DMS53 (cell line): ENCODE data around the gene ZSCAN5C.
"Not testable (repeated sequence)": the region's sequence is repeated elsewhere in the genome, so short reads cannot be mapped to it uniquely, and the experiment has no call there.

Experiments
- DNase-seq: peaks from one replicate; lab custom pipeline; 2025; lab: John Stamatoyannopoulos, UW

ZSCAN5C gene

GRCh38 chr19:56193981-56194640 is 8.0 kb upstream of the ZSCAN5C start:
- DNase-seq = no peak

- not testable (repeated sequence) for DNase-seq
Measured at GRCh38 chr19:56197646-56198045, 4.4 kb upstream of the ZSCAN5C start, which contains the start of gene ZSCAN5B. ZSCAN5B (minus strand) TSS chr19:56197783; CDS start chr19:56193052, 4,731 bp downstream.

GRCh38 chr19:56199687-56200086 is 2.4 kb upstream of the ZSCAN5C start:
- DNase-seq = no peak

GRCh38 chr19:56207581-56207980 is 5.5 kb downstream of the ZSCAN5C start:
- not testable (repeated sequence) for DNase-seq

- DNase-seq = no peak
Measured at GRCh38 chr19:56209091-56209490, 7.0 kb downstream of the ZSCAN5C start.

- not testable (repeated sequence) for DNase-seq
Measured at GRCh38 chr19:56210036-56210435, 8.0 kb downstream of the ZSCAN5C start.

- peak; percentile 11 for DNase-seq
Measured at GRCh38 chr19:56211718-56212117, 9.6 kb downstream of the ZSCAN5C start.

GRCh38 chr19:56217039-56217949 is 15.2 kb downstream of the ZSCAN5C start:
- DNase-seq = peak; percentile 79

- no peak for DNase-seq
Measured at GRCh38 chr19:56218961-56219360, 16.9 kb downstream of the ZSCAN5C start.

- DNase-seq = peak; percentile 34
Measured at GRCh38 chr19:56221442-56221841, 19.4 kb downstream of the ZSCAN5C start.

- no peak for DNase-seq
Measured at GRCh38 chr19:56221851-56222250, 19.8 kb downstream of the ZSCAN5C start.

- DNase-seq = no peak
Measured at GRCh38 chr19:56222901-56223300, 20.8 kb downstream of the ZSCAN5C start.

GRCh38 chr19:56223481-56223880 is 21.4 kb downstream of the ZSCAN5C start:
- no peak for DNase-seq

- DNase-seq = no peak
Measured at GRCh38 chr19:56245121-56245740, 43.2 kb downstream of the ZSCAN5C start.

- not testable (repeated sequence) for DNase-seq
Measured at GRCh38 chr19:56245764-56246163, 43.7 kb downstream of the ZSCAN5C start.

GRCh38 chr19:56248736-56249338 is 46.8 kb downstream of the ZSCAN5C start:
- not testable (repeated sequence) for DNase-seq

- DNase-seq = peak; percentile 93
Measured at GRCh38 chr19:56252699-56253422, 50.8 kb downstream of the ZSCAN5C start.

- DNase-seq = peak; percentile 85
Measured at GRCh38 chr19:56253737-56254136, 51.7 kb downstream of the ZSCAN5C start.

- no peak for DNase-seq
Measured at GRCh38 chr19:56258272-56258671, 56.2 kb downstream of the ZSCAN5C start.
